Fibroblast of lung (primary cell): ENCODE results near the gene PSMB5. TPM values are rescaled to one million over a fixed set of nuclear protein-coding genes. Genes with fewer than 3 reads are reported as not detected.

Experiments used
- DNase-seq, 2 donors: peaks; one replicate each; pipeline versions ENCODE4 v3.0.0 to v3.0.0-alpha.2; 2010; ENCODE audit warnings: low read depth in 2 of 2
- H2AFZ ChIP-seq: 2 replicates; pipeline ENCODE4 v1.5.1; 2012; ENCODE audit warnings: low read length, control low read depth, inconsistent platforms
- H3K27ac ChIP-seq: 2 replicates; pipeline ENCODE4 v1.5.1; 2011; ENCODE audit warnings: low read length, control low read depth; ENCODE audit not compliant: insufficient read depth
- H3K27me3 ChIP-seq: 2 replicates; pipeline ENCODE4 v1.5.1; 2011; ENCODE audit warnings: mild to moderate bottlenecking, low read length; ENCODE audit not compliant: control insufficient read depth, insufficient read depth
- H3K36me3 ChIP-seq: 2 replicates; pipeline ENCODE4 v1.5.1; 2011; ENCODE audit warnings: low read length; ENCODE audit not compliant: control insufficient read depth, insufficient read depth
- H3K4me1 ChIP-seq: 2 replicates; pipeline ENCODE4 v1.5.1; 2011; ENCODE audit warnings: low read length; ENCODE audit not compliant: control insufficient read depth, insufficient read depth; ENCODE audit errors: extremely low read depth
- H3K4me2 ChIP-seq: 2 replicates; pipeline ENCODE4 v1.5.1; 2011; ENCODE audit warnings: low read length, control low read depth; ENCODE audit not compliant: insufficient read depth; ENCODE audit errors: extremely low read depth
- H3K4me3 ChIP-seq, 4 experiments: fragments of 200-600 bp in 1 of 4; sonication (generic) in 1 of 4; replicated peaks in 1 of 4; 2 replicates each; pipeline ENCODE4 v1.5.1; 2011 to 2016; ENCODE audit warnings: low read length in 4 of 4, low read depth in 3 of 4, mild to moderate bottlenecking in 3 of 4, control low read depth in 2 of 4, inconsistent platforms in 1 of 4, mixed read lengths in 1 of 4; ENCODE audit not compliant: insufficient read depth in 1 of 4; ENCODE audit errors: control extremely low read depth in 1 of 4
- H3K79me2 ChIP-seq: 2 replicates; pipeline ENCODE4 v1.5.1; 2012; ENCODE audit warnings: mild to moderate bottlenecking, low read length, inconsistent platforms; ENCODE audit not compliant: control insufficient read depth, insufficient read depth
- H3K9ac ChIP-seq: 2 replicates; pipeline ENCODE4 v1.5.1; 2011; ENCODE audit warnings: mild to moderate bottlenecking, low read length, control low read depth; ENCODE audit not compliant: insufficient read depth
- H3K9me3 ChIP-seq: 2 replicates; pipeline ENCODE4 v1.5.1; 2012; ENCODE audit warnings: low read depth, low read length; ENCODE audit not compliant: control insufficient read depth, insufficient read depth
- H4K20me1 ChIP-seq: 2 replicates; pipeline ENCODE4 v1.5.1; 2011; ENCODE audit warnings: low read length; ENCODE audit not compliant: control insufficient read depth, insufficient read depth; ENCODE audit errors: extremely low read depth
- CTCF ChIP-seq, 2 donors: IDR thresholded peaks in 1 of 2; conservative IDR thresholded peaks in 1 of 2; 1 replicate in 1 of 2; 2 replicates in 1 of 2; pipeline ENCODE4 v1.5.1; 2011 to 2012; ENCODE audit warnings: low read length in 2 of 2, control low read depth in 1 of 2, inconsistent platforms in 1 of 2, low read depth in 1 of 2, mild to moderate bottlenecking in 1 of 2
- EZH2 ChIP-seq: IDR thresholded peaks from 2 replicates; pipeline ENCODE4 v1.5.1; 2012; ENCODE audit warnings: low read length, control low read depth, mild to moderate bottlenecking; ENCODE audit errors: missing control alignments
- polyA plus RNA-seq, 2 donors: library from polyadenylated mRNA; depleted of rRNA in 1 of 2; stranded (reverse) in 1 of 2; unstranded in 1 of 2; fragments of >200 nt; gene quantifications; 2 replicates each; pipeline ENCODE4 v1.2.1, GENCODE V29; 2011 to 2012; ENCODE audit warnings: missing spikeins in 1 of 2
- total RNA-seq: library from RNA; depleted of rRNA; stranded (reverse); fragments of >200 nt; gene quantifications from 2 replicates; pipeline ENCODE4 v1.2.1, GENCODE V29; 2014

Gene PSMB5
- total and polyA plus RNA-seq, 2 donors (not counting 1 experiment from before 2014, with no cell fraction given): 166 to 237 TPM

GRCh38 chr14:23013054-23013748, 21.5 kb downstream of the PSMB5 start:
- Histone ChIP-seq H3K9ac (no peak overlapping the region), H2AFZ (peak overlapping the region; percentile 15), H3K36me3 (no peaks in the 10 kb centered on the region), H3K4me2 (no peak overlapping the region), H3K9me3 (no peaks in the 10 kb centered on the region), H4K20me1 (no peaks in the 10 kb centered on the region), H3K27ac (no peak overlapping the region), H3K4me1 (peaks cover 2% of the 10 kb centered on the region), H3K79me2 (no peaks in the 10 kb centered on the region), H3K4me3 (no peak overlapping the region), H3K27me3 (no peaks in the 10 kb centered on the region)
- TF ChIP-seq EZH2: no peak
- no peak for TF ChIP-seq CTCF (conservative IDR thresholded peaks at IDR 0.05 in 1 of 2, IDR thresholded peaks at IDR 0.05 in 1 of 2; ENCODE audit: low read depth in 1 of 2, low read length in 2 of 2)
- no peak for DNase-seq

- peak within 1 kb of the TSS; percentile 46 for H3K27ac ChIP-seq
- peak within 1 kb of the TSS; percentile 74 for H3K4me2 ChIP-seq
- TF ChIP-seq EZH2: no peak
- TF ChIP-seq CTCF (conservative IDR thresholded peaks at IDR 0.05 in 1 of 2, IDR thresholded peaks at IDR 0.05 in 1 of 2; ENCODE audit: low read depth in 1 of 2, low read length in 2 of 2): no peak
- peak; percentile 51 to 58 for DNase-seq
- no peaks in the 10 kb centered on the region for H3K27me3 ChIP-seq
- no peaks in the 10 kb centered on the region for H3K79me2 ChIP-seq
- H3K36me3 ChIP-seq: no peaks in the 10 kb centered on the region
- H3K4me3 ChIP-seq: peak within 1 kb of the TSS; percentile 50 to 73 (median 52)
- no peaks in the 10 kb centered on the region for H3K9me3 ChIP-seq
- H2AFZ ChIP-seq: peak within 1 kb of the TSS; percentile 69
- peak within 1 kb of the TSS; percentile 45 for H3K9ac ChIP-seq
- H4K20me1 ChIP-seq: no peaks in the 10 kb centered on the region
- peaks cover 6% of the 10 kb centered on the region for H3K4me1 ChIP-seq
Observed at GRCh38 chr14:23009939-23010726, 24.6 kb downstream of the PSMB5 start, which contains the start of gene C14orf93. Gene C14orf93 (minus strand): TSS chr14:23010143. CDS start chr14:22999023, 11,120 bp downstream.

GRCh38 chr14:23009483-23009938, 25.2 kb downstream of the PSMB5 start:
- H3K27ac ChIP-seq: peak overlapping the region; percentile 34
- H3K9me3 ChIP-seq: no peaks in the 10 kb centered on the region
- TF ChIP-seq EZH2: no peak
- TF ChIP-seq CTCF (conservative IDR thresholded peaks at IDR 0.05 in 1 of 2, IDR thresholded peaks at IDR 0.05 in 1 of 2; ENCODE audit: low read depth in 1 of 2, low read length in 2 of 2): no peak
- peak overlapping the region; percentile 74 for H3K4me2 ChIP-seq
- no peaks in the 10 kb centered on the region for H3K36me3 ChIP-seq
- H2AFZ ChIP-seq: peak overlapping the region; percentile 69
- H3K4me1 ChIP-seq: peaks cover 6% of the 10 kb centered on the region
- H3K27me3 ChIP-seq: no peaks in the 10 kb centered on the region
- no peaks in the 10 kb centered on the region for H4K20me1 ChIP-seq
- DNase-seq: no peak
- no peaks in the 10 kb centered on the region for H3K79me2 ChIP-seq
- peak overlapping the region; percentile 45 for H3K9ac ChIP-seq
- H3K4me3 ChIP-seq: peak overlapping the region; percentile 50 to 73 (median 52)
